ENCODE data around the gene ARMCX6. TPM values are rescaled to one million over a fixed set of nuclear protein-coding genes. Genes with fewer than 3 reads are reported as not detected.
"Not testable (repeated sequence)": the region's sequence is repeated elsewhere in the genome, so short reads cannot be mapped to it uniquely, and the experiment has no call there.

Gene ARMCX6
- 10 to 100 TPM; 34.0 to 47.8 TPM for total RNA-seq
- total RNA-seq = 10.9 to 16.0 reads per million in 2 donors

DNA sequence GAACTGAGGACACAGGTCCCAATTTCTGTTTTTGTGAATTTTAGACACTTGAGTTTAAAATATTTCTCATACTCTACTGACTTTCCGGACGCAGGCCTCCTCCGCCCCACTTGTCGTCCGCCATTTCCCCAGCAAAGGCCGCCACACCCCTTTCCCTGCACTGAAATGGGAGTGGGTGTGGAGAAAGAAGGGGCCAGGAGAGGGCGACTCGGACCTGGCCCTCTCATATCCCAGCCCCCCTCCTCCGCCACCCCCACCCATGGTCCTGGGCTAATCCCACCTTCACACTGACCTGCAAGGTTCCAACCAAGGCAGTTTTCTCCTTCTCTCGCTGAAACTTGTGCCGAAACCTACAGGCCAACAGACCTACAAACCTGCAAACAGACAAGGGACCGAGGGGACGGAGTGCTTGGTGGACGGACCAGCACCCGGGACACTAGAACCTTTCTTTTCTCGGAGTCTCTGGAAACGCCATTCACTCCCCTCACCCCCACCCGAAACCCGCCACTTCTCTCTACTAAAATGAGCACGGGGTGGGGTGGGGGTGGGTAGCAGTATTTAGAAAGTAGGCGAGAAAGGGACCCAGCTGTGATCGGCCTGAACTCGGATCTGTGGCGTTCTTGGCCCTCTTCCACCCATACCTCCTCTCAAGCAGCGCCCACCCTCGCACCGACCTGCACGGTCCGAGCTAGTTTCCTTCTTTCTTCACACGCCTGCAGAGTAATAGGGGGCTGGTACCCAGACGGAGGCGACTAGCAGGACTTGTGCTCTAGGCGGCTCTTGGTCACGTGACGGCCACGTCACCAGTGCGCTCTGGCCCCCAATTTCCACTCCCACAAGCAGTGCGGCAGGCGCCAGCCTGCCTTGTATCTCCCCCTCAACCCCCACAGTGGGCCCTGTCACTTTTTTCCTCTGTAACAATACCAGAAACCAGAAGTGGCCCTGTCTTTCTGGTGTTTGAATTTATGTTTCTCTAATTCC, at the start of gene ARMCX6:
ARMCX6 (minus strand) TSS at position 790 of the 981 bp plus-strand sequence. CDS start 1,380 bp downstream, outside the sequence.
- no peaks in the 10 kb centered on the region for H3K27me3 Mint-ChIP-seq
- H3K4me1 Mint-ChIP-seq = peaks cover 12% of the 10 kb centered on the region
- H3K27ac Mint-ChIP-seq = peak within 1 kb of the TSS; percentile 92
- ATAC-seq = peak; percentile 93
- no peaks in the 10 kb centered on the region for H3K36me3 Mint-ChIP-seq (ENCODE audit: low read depth)
- no peaks in the 10 kb centered on the region for H3K9me3 ChIP-seq (ENCODE audit: control insufficient read depth, low read length, poor library complexity, severe bottlenecking)
- peak within 1 kb of the TSS; percentile 92 for H3K4me3 Mint-ChIP-seq
- DNase-seq = peak; percentile 43 to 57 (median 55)

DNA sequence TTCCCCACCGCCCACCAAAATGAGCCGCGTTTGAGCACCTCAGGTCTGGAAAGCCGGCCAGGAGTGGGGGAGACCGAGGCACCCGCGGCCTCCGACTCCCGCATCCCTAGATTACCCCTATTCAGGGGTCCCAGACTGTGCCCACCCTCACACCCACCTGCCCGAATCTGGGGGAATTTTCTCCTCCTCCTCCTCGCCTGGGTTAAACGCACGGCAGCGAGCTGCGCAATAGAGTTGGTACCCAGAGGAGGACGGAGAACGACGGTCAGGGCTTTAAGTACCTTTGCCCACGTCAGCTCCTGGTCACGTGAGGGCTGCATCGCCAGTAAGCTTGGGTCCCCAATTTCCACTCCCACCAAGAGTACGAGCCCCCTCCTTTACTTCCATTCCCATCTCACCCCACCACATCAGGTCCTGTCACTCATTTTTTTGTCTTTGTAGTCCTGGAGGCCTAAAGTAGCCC, 41.8 kb upstream of the ARMCX6 start, which contains the start of gene ARMCX2:
ARMCX2 (minus strand) TSS at position 250 of the 463 bp plus-strand sequence. CDS start 2,262 bp downstream, outside the sequence.
- Mint-ChIP-seq H3K4me1 (peaks cover 6% of the 10 kb centered on the region), H3K27ac (peak within 1 kb of the TSS; percentile 47), H3K36me3 (ENCODE audit: low read depth) (peaks cover under 1% of the 10 kb centered on the region), H3K4me3 (peak within 1 kb of the TSS; percentile 90), H3K27me3 (peaks cover 4% of the 10 kb centered on the region)
- no peaks in the 10 kb centered on the region for H3K9me3 ChIP-seq (ENCODE audit: control insufficient read depth, low read length, poor library complexity, severe bottlenecking)
- ATAC-seq (no peak), DNase-seq (no peak)

DNA sequence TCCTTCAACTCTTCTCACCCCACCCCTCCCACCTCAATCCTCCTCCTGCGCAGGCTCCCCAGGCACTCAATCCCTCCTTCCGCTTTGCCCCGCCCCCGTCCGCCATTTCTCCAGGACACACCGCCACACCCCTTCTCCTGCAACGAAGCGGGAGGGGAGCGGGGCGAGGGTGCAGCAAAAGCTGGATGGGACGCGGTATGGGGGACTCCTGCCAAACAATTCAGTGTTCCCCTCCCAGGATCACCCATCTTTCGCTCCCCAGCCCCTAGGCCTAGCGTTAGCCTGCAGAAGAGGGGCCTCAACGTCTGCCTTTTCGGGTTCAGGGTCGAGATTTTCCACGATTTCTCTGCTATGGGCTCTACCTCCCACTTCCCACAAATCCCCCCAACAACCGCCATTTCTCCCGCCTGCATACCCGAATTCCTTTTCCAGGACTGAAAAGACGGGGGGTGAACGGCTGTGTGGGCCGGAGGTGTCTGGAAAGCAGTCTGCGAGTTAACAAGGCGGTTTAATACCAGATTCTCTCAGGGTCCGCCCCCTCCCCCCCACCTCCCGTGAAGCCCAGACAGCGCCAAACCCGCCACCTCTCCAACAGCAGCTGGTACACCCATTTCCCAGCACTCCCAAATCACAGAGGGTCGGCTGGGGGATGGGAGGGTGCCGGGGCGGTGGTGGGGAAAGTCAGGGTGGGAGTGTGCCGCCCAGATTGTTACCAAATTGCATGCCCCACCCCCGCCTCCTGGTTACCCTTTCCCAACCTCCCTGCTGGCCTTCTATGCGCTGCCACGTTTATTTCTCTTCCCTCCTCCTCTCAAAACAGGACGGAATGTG, 41.1 kb upstream of the ARMCX6 start:
- peaks cover 1% of the 10 kb centered on the region for H3K27me3 Mint-ChIP-seq
- ATAC-seq (peak; percentile 83), DNase-seq (peak; percentile 17 to 40 (median 29))
- peaks cover 3% of the 10 kb centered on the region for H3K36me3 Mint-ChIP-seq (ENCODE audit: low read depth)
- peak overlapping the region; percentile 90 for H3K4me3 Mint-ChIP-seq
- no peaks in the 10 kb centered on the region for H3K9me3 ChIP-seq (ENCODE audit: control insufficient read depth, low read length, poor library complexity, severe bottlenecking)
- H3K27ac Mint-ChIP-seq = peak overlapping the region; percentile 47
- peaks cover 6% of the 10 kb centered on the region for H3K4me1 Mint-ChIP-seq

DNA sequence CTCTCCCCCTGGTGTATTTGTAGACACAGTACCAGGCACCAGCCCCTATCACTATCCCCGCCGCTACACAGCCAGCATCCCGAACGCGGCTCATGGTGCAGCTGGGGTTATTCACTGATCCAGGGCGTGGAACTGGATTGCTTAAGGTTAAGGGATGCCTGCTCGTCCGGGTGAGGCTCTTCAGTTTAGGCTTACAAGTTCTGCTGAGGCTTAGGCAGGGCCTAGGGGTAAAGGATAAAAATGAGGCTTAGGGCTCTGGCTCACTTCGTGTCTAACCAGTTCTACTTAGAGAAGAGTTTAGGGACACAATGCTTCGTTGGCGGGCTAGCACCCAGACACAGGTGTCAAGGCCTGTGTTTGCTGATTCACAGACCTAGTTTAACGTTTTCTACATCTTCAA, 39.7 kb upstream of the ARMCX6 start:
- H3K9me3 ChIP-seq (ENCODE audit: control insufficient read depth, low read length, poor library complexity, severe bottlenecking) = no peaks in the 10 kb centered on the region
- Mint-ChIP-seq H3K27me3 (no peaks in the 10 kb centered on the region), H3K36me3 (ENCODE audit: low read depth) (peaks cover 3% of the 10 kb centered on the region), H3K4me1 (peaks cover 2% of the 10 kb centered on the region), H3K4me3 (no peak overlapping the region), H3K27ac (no peak overlapping the region)
- DNase-seq (no peak), ATAC-seq (no peak)

DNA sequence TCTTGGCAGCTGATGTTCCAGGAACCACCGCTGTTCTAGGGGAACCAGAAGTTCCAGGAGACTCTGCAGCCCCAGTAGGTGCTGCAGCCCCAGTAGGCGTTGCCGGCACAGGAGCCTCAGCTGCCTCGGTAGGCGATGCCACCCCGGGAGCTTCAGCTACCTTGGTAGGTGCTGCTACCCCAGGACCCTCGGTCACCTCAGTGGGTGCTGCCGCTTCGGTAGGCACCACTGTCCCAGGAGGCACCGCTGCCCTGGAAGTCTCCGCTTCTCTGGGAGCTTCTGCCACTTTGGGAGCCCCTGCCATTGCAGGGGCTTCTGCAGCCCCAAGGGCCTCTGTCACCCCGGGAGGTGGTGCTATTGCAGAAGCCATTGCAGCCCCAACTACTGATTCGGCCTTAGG, 39.0 kb upstream of the ARMCX6 start:
- H3K27me3 Mint-ChIP-seq = no peaks in the 10 kb centered on the region

DNA sequence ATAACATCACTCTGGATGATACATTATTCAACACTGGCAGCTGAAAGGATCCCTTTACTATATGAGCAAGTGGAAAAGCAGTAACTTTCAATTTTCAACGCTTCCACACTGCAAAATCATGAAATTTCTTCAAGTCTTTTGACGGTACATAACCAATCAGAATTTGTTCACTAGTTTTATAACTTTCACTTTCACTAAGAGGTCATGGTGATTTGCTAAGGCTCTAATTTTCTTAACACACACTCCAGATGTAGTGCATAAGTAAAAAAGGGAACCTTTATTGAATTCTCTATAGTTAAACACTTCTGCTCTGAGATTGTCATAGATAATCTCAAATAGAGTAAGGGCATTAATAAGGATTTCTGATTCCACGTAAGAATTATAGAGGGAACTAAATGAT, 37.7 kb upstream of the ARMCX6 start:
- Mint-ChIP-seq H3K4me3 (peak overlapping the region; percentile 33), H3K27ac (no peak overlapping the region)
- H3K9me3 ChIP-seq (ENCODE audit: control insufficient read depth, low read length, poor library complexity, severe bottlenecking) = no peaks in the 10 kb centered on the region

More for the DNA sequence above, 39.0 kb upstream of the ARMCX6 start:
- DNase-seq (no peak), ATAC-seq (no peak)
- Mint-ChIP-seq H3K4me1 (peaks cover 2% of the 10 kb centered on the region), H3K36me3 (ENCODE audit: low read depth) (peaks cover 3% of the 10 kb centered on the region), H3K4me3 (no peak overlapping the region), H3K27ac (no peak overlapping the region)
- no peaks in the 10 kb centered on the region for H3K9me3 ChIP-seq (ENCODE audit: control insufficient read depth, low read length, poor library complexity, severe bottlenecking)

DNA sequence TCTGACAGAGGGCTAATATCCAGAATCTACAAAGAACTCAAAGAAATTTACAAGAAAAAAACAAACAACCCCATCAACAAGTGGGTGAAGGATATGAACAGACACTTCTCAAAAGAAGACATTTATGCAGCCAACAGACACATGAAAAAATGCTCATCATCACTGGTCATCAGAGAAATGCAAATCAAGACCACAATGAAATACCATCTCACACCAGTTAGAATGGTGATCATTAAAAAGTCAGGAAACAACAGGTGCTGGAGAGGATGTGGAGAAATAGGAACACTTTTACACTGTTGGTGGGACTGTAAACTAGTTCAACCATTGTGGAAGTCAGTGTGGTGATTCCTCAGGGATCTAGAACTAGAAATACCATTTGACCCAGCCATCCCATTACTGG, 29.9 kb upstream of the ARMCX6 start:
- H3K9me3 ChIP-seq (ENCODE audit: control insufficient read depth, low read length, poor library complexity, severe bottlenecking); DNase-seq; H3K36me3 Mint-ChIP-seq (ENCODE audit: low read depth); H3K4me3 Mint-ChIP-seq; H3K4me1 Mint-ChIP-seq; H3K27me3 Mint-ChIP-seq; ATAC-seq; H3K27ac Mint-ChIP-seq: not testable (repeated sequence)

More for the DNA sequence above, 37.7 kb upstream of the ARMCX6 start:
- Mint-ChIP-seq H3K27me3 (no peaks in the 10 kb centered on the region), H3K4me1 (peaks cover 2% of the 10 kb centered on the region), H3K36me3 (ENCODE audit: low read depth) (peaks cover 3% of the 10 kb centered on the region)
- ATAC-seq (no peak), DNase-seq (no peak)

DNA sequence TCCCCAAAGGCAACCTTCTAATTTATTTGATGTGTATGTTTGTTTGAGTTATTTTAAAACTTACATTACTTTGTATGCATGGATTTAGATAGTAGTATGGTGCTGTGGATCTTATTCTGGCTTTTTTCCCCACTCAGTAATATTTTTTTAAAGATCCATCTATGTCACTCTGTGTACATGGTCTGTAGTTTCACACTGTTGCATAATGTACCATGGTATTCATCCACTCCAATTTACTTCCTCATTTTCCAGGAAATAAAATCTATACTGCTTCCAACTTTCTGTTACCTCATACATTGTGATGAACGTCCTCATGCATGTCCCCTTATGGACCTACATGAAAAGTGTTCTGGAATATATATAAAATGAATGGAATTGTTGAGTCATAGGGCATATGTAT, 24.3 kb upstream of the ARMCX6 start:
- H3K4me1 Mint-ChIP-seq = peaks cover 3% of the 10 kb centered on the region
- H3K9me3 ChIP-seq (ENCODE audit: control insufficient read depth, low read length, poor library complexity, severe bottlenecking) = no peaks in the 10 kb centered on the region
- no peaks in the 10 kb centered on the region for H3K27me3 Mint-ChIP-seq
- no peak overlapping the region for H3K4me3 Mint-ChIP-seq
- no peak for DNase-seq
- no peak for ATAC-seq
- peaks cover 5% of the 10 kb centered on the region for H3K36me3 Mint-ChIP-seq (ENCODE audit: low read depth)
- no peak overlapping the region for H3K27ac Mint-ChIP-seq

DNA sequence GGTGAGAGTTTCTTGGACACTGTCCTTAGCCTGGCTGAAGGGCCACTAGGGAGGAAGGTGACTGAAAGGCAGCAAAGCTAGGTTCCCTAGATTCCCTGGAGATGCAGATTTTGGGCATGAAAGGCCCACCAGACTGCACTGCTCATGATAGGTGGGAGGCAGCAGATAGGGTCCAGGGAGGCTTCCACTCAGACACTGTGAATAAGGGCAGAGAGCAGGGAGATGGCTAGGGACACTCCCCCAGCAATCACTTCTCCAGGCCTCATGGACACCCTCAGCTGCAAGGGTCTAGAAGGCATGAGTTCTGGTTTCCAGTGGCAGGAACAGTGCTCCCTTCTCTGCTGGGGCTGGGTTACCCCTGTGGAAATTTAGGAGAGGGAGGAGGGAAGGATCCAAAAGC, 21.8 kb upstream of the ARMCX6 start:
- Mint-ChIP-seq H3K36me3 (ENCODE audit: low read depth) (peaks cover 5% of the 10 kb centered on the region), H3K4me1 (peaks cover 3% of the 10 kb centered on the region)
- no peak for ATAC-seq

DNA sequence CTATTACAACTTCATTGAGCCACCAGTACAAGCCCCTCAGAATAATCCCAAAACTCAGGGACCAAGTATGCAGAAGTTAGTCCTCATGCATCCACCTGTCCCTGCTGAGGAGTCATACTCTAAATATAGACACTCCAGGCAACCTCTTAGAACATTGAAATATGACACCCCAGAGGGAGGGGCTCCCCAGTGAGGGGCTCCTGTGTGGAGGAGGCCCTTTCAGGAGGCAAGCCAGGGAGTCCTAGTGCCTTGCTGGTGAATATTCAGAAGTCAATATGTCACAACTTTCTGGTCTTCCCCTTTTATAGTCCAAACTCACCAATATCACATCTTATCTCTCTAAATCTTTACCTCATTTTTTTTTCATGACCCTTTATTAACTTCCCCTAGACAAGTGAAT, 1.6 kb upstream of the ARMCX6 start:
- H3K36me3 Mint-ChIP-seq (ENCODE audit: low read depth) = peaks cover 2% of the 10 kb centered on the region
- DNase-seq (no peak), ATAC-seq (no peak)
- no peaks in the 10 kb centered on the region for H3K9me3 ChIP-seq (ENCODE audit: control insufficient read depth, low read length, poor library complexity, severe bottlenecking)
- peak overlapping the region; percentile 25 for H3K4me3 Mint-ChIP-seq
- peaks cover 20% of the 10 kb centered on the region for H3K4me1 Mint-ChIP-seq
- no peaks in the 10 kb centered on the region for H3K27me3 Mint-ChIP-seq
- no peak overlapping the region for H3K27ac Mint-ChIP-seq

More for the DNA sequence above, 21.8 kb upstream of the ARMCX6 start:
- Mint-ChIP-seq H3K27ac (peak overlapping the region; percentile 66), H3K27me3 (no peaks in the 10 kb centered on the region), H3K4me3 (no peak overlapping the region)
- no peaks in the 10 kb centered on the region for H3K9me3 ChIP-seq (ENCODE audit: control insufficient read depth, low read length, poor library complexity, severe bottlenecking)
- DNase-seq = no peak

DNA sequence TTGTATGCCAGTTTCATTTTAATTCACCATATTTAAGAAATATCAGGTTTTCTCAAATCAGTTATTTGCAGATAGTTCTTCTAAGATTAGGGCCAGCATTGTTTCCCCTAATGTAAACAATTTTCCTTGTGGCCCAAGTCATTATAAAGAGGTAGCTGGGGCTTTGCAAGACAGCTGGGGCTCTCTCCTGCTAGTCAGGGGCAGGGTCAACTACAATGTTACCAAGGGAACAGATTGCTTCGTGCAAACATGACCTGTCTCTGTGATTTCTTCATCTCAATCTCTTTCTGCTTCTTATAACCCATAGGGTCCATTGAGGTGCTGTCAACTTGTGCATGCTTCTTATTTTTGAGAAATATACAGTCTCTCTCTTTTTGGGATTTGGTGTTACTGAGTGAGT, 12.1 kb downstream of the ARMCX6 start:
- no peak overlapping the region for H3K4me3 Mint-ChIP-seq
- no peaks in the 10 kb centered on the region for H3K27me3 Mint-ChIP-seq
- no peak for DNase-seq
- H3K4me1 Mint-ChIP-seq = no peaks in the 10 kb centered on the region
- H3K9me3 ChIP-seq (ENCODE audit: control insufficient read depth, low read length, poor library complexity, severe bottlenecking) = no peaks in the 10 kb centered on the region
- ATAC-seq = no peak
- no peak overlapping the region for H3K27ac Mint-ChIP-seq
- H3K36me3 Mint-ChIP-seq (ENCODE audit: low read depth) = no peaks in the 10 kb centered on the region

DNA sequence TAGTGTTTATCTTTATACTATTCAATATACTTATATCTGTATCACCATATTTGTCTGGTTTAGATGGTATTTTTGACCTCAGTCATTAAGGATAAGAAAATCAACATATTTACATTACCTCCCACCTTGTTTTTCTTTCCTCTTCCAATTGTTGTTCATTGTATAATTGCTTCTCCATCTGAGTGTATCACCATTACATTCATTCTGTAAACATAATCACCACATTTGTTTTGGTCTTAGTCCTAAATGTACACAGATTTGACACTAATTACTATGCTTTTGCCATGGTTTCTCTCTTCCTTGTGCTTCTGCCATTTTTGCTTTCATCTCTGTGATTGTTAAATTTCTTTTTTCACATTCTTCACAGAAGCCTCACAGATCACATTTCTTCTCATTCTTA, 12.7 kb downstream of the ARMCX6 start:
- DNase-seq (no peak), ATAC-seq (no peak)
- Mint-ChIP-seq H3K27ac (no peak overlapping the region), H3K36me3 (ENCODE audit: low read depth) (no peaks in the 10 kb centered on the region), H3K27me3 (no peaks in the 10 kb centered on the region), H3K4me3 (no peak overlapping the region), H3K4me1 (no peaks in the 10 kb centered on the region)
- H3K9me3 ChIP-seq (ENCODE audit: control insufficient read depth, low read length, poor library complexity, severe bottlenecking) = no peaks in the 10 kb centered on the region

DNA sequence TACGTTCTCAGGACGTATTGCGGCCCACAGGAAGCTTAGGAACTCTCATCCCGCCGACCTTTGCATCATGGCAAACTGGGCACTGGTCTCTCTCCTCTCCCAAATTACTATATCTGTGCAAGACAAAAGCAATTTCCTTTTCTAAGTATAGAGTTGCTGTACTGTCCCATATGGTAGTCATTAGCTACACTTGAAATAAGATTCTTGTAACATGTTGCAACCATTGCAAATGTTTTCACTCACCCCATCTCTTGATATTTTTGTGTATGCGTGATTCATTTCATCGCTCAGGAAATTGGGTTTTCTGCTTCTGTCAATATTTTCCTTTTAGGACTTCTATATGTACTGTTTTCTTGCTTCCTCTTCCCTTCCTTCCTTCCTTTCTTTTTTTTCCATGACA, 15.7 kb downstream of the ARMCX6 start:
- H3K36me3 Mint-ChIP-seq (ENCODE audit: low read depth) = no peaks in the 10 kb centered on the region
- H3K27ac Mint-ChIP-seq = no peak overlapping the region
- DNase-seq = no peak
- H3K9me3 ChIP-seq (ENCODE audit: control insufficient read depth, low read length, poor library complexity, severe bottlenecking) = no peaks in the 10 kb centered on the region
- H3K4me1 Mint-ChIP-seq = no peaks in the 10 kb centered on the region
- no peak overlapping the region for H3K4me3 Mint-ChIP-seq
- peaks cover 2% of the 10 kb centered on the region for H3K27me3 Mint-ChIP-seq
- no peak for ATAC-seq

Data from T-helper 17 cell (primary cell).